ENCODE measurements around the gene UBASH3A.

GRCh38 chr21:42388740-42389448 lies 14.8 kb upstream of the UBASH3A start:
- TF ChIP-seq CTCF (IDR thresholded peaks at IDR 0.05) (no peak), POLR2A (IDR thresholded peaks at IDR 0.05) (no peak)
